Stimulated activated CD4-positive, alpha-beta T cell treated with anti-CD3 and anti-CD28 coated beads, Interleukin-1b, Interleukin-23, amount 100 ng/mL, for 24 hours (primary cell): ENCODE data around the gene CLDN22.

ENCODE experiments used
- DNase-seq, 4 experiments: peaks; one replicate each; pipeline ENCODE4 v3.0.0-alpha.2; 2020; ENCODE audit warnings: low read depth in 4 of 4, low spot score in 1 of 4

Gene CLDN22

GRCh38 chr4:183323295-183323694 is 3.2 kb upstream of the CLDN22 start:
- no peak for DNase-seq

- DNase-seq = no peak
Observed at GRCh38 chr4:183322326-183322725, 2.2 kb upstream of the CLDN22 start, which contains the start of gene CLDN24. CLDN24 (minus strand) TSS chr4:183322426; CDS start chr4:183322426, 0 bp downstream.

GRCh38 chr4:183321516-183321915 is 1.4 kb upstream of the CLDN22 start:
- no peak for DNase-seq

- no peak for DNase-seq
Observed at GRCh38 chr4:183321079-183321478, 1.0 kb upstream of the CLDN22 start.

- no peak for DNase-seq
Observed at GRCh38 chr4:183318656-183319055, 1.4 kb downstream of the CLDN22 start.

- DNase-seq = no peak
Observed at GRCh38 chr4:183314806-183315205, 5.3 kb downstream of the CLDN22 start.

- no peak for DNase-seq
Observed at GRCh38 chr4:183314336-183314735, 5.7 kb downstream of the CLDN22 start.

GRCh38 chr4:183312841-183313240 is 7.2 kb downstream of the CLDN22 start:
- DNase-seq = no peak

- no peak for DNase-seq
Observed at GRCh38 chr4:183306811-183307210, 13.3 kb downstream of the CLDN22 start.

- DNase-seq = no peak
Observed at GRCh38 chr4:183304538-183304937, 15.5 kb downstream of the CLDN22 start.

- DNase-seq = no peak
Observed at GRCh38 chr4:183304067-183304466, 16.0 kb downstream of the CLDN22 start.

GRCh38 chr4:183303301-183303700 is 16.8 kb downstream of the CLDN22 start:
- DNase-seq = no peak

- DNase-seq = no peak
Observed at GRCh38 chr4:183300655-183301054, 19.4 kb downstream of the CLDN22 start.

GRCh38 chr4:183300070-183300469 is 20.0 kb downstream of the CLDN22 start:
- DNase-seq = no peak

GRCh38 chr4:183299464-183299863 is 20.6 kb downstream of the CLDN22 start:
- DNase-seq = no peak

- DNase-seq = no peak
Observed at GRCh38 chr4:183297675-183298074, 22.4 kb downstream of the CLDN22 start.

GRCh38 chr4:183295711-183296110 is 24.4 kb downstream of the CLDN22 start:
- DNase-seq = no peak

GRCh38 chr4:183291070-183291469 is 29.0 kb downstream of the CLDN22 start:
- no peak for DNase-seq

GRCh38 chr4:183289688-183290087 is 30.4 kb downstream of the CLDN22 start:
- DNase-seq = no peak

GRCh38 chr4:183288955-183289354 is 31.1 kb downstream of the CLDN22 start:
- DNase-seq = no peak

- DNase-seq = no peak
Observed at GRCh38 chr4:183287677-183288076, 32.4 kb downstream of the CLDN22 start.

GRCh38 chr4:183287309-183287659 is 32.8 kb downstream of the CLDN22 start:
- no peak for DNase-seq

GRCh38 chr4:183286590-183287308 is 33.3 kb downstream of the CLDN22 start:
- DNase-seq = no peak
